ENCODE results near the gene P2RX3. TPM values are rescaled to one million over a fixed set of nuclear protein-coding genes. Genes with fewer than 3 reads are reported as not detected.
"Not testable (repeated sequence)": the region's sequence is repeated elsewhere in the genome, so short reads cannot be mapped to it uniquely, and the experiment has no call there.

Gene P2RX3
- total and polyA plus RNA-seq, 2 donors from 2014 or later = not detected

GRCh38 chr11:57402188-57403002 lies 64.2 kb downstream of the P2RX3 start:
- DNase-seq = no peak
- no peak overlapping the region for H3K4me3 ChIP-seq (ENCODE audit: low read length in 3 of 3)
- FAIRE-seq = no peak

GRCh38 chr11:57403003-57403801 lies 65.0 kb downstream of the P2RX3 start:
- DNase-seq; H3K4me3 ChIP-seq (ENCODE audit: low read length in 3 of 3); H3K27me3 ChIP-seq (ENCODE audit: control insufficient read depth, insufficient read depth, low read length); intact Hi-C loops (cut with DNase I); FAIRE-seq; H3K9me3 ChIP-seq (ENCODE audit: control insufficient read depth in 2 of 3, insufficient read depth in 1 of 3, low read length in 3 of 3); H3K36me3 ChIP-seq (ENCODE audit: control insufficient read depth in 2 of 3, insufficient read depth in 3 of 3, low read length in 3 of 3); H3K4me1 ChIP-seq (ENCODE audit: control insufficient read depth in 2 of 3, insufficient read depth in 2 of 3, low read depth in 1 of 3, low read length in 3 of 3); H3K9ac ChIP-seq (ENCODE audit: low read length in 3 of 3); H3K27ac ChIP-seq (ENCODE audit: low read depth in 2 of 2, low read length in 2 of 2): not testable (repeated sequence)

More at GRCh38 chr11:57402188-57403002, 64.2 kb downstream of the P2RX3 start:
- H3K9me3 ChIP-seq (ENCODE audit: control insufficient read depth in 2 of 3, insufficient read depth in 1 of 3, low read length in 3 of 3) = no peaks in the 10 kb centered on the region
- no peak for TF ChIP-seq CTCF (IDR thresholded peaks at IDR 0.05; ENCODE audit: borderline replicate concordance, extremely low read depth, insufficient read depth)
- intact Hi-C loops (cut with DNase I) = no loop called here
- no peak overlapping the region for H3K9ac ChIP-seq (ENCODE audit: low read length in 3 of 3)
- H3K4me1 ChIP-seq (ENCODE audit: control insufficient read depth in 2 of 3, insufficient read depth in 2 of 3, low read depth in 1 of 3, low read length in 3 of 3) = no peaks in the 10 kb centered on the region
- H3K27ac ChIP-seq (ENCODE audit: low read depth in 2 of 2, low read length in 2 of 2) = no peak overlapping the region
- no peaks in the 10 kb centered on the region for H3K36me3 ChIP-seq (ENCODE audit: control insufficient read depth in 2 of 3, insufficient read depth in 3 of 3, low read length in 3 of 3)
- no peaks in the 10 kb centered on the region for H3K27me3 ChIP-seq (ENCODE audit: control insufficient read depth, insufficient read depth, low read length)

GRCh38 chr11:57403802-57404147 lies 65.6 kb downstream of the P2RX3 start:
- H3K4me1 ChIP-seq (ENCODE audit: control insufficient read depth in 2 of 3, insufficient read depth in 2 of 3, low read depth in 1 of 3, low read length in 3 of 3) = no peaks in the 10 kb centered on the region
- no peaks in the 10 kb centered on the region for H3K36me3 ChIP-seq (ENCODE audit: control insufficient read depth in 2 of 3, insufficient read depth in 3 of 3, low read length in 3 of 3)
- FAIRE-seq (no peak), DNase-seq (no peak)
- H3K4me3 ChIP-seq (ENCODE audit: low read length in 3 of 3) = no peak overlapping the region
- TF ChIP-seq CTCF (IDR thresholded peaks at IDR 0.05; ENCODE audit: borderline replicate concordance, extremely low read depth, insufficient read depth) = no peak
- no peaks in the 10 kb centered on the region for H3K27me3 ChIP-seq (ENCODE audit: control insufficient read depth, insufficient read depth, low read length)
- H3K27ac ChIP-seq (ENCODE audit: low read depth in 2 of 2, low read length in 2 of 2) = no peak overlapping the region
- H3K9ac ChIP-seq (ENCODE audit: low read length in 3 of 3) = no peak overlapping the region
- no peaks in the 10 kb centered on the region for H3K9me3 ChIP-seq (ENCODE audit: control insufficient read depth in 2 of 3, insufficient read depth in 1 of 3, low read length in 3 of 3)
- intact Hi-C loops (cut with DNase I) = no loop called here

GRCh38 chr11:57405271-57405860 lies 67.2 kb downstream of the P2RX3 start:
- H3K9ac ChIP-seq (ENCODE audit: low read length in 3 of 3) = no peak overlapping the region
- intact Hi-C loops (cut with DNase I) = no loop called here
- H3K9me3 ChIP-seq (ENCODE audit: control insufficient read depth in 2 of 3, insufficient read depth in 1 of 3, low read length in 3 of 3) = no peaks in the 10 kb centered on the region
- no peaks in the 10 kb centered on the region for H3K4me1 ChIP-seq (ENCODE audit: control insufficient read depth in 2 of 3, insufficient read depth in 2 of 3, low read depth in 1 of 3, low read length in 3 of 3)
- no peaks in the 10 kb centered on the region for H3K36me3 ChIP-seq (ENCODE audit: control insufficient read depth in 2 of 3, insufficient read depth in 3 of 3, low read length in 3 of 3)
- no peaks in the 10 kb centered on the region for H3K27me3 ChIP-seq (ENCODE audit: control insufficient read depth, insufficient read depth, low read length)
- H3K4me3 ChIP-seq (ENCODE audit: low read length in 3 of 3) = no peak overlapping the region
- H3K27ac ChIP-seq (ENCODE audit: low read depth in 2 of 2, low read length in 2 of 2) = no peak overlapping the region
- DNase-seq (no peak), FAIRE-seq (no peak)
- no peak for TF ChIP-seq CTCF (IDR thresholded peaks at IDR 0.05; ENCODE audit: borderline replicate concordance, extremely low read depth, insufficient read depth)

All from kidney (tissue), 14 donors.